ENCODE results near the gene OR10AD1.
A peak's percentile ranks its signal among the peaks of the same experiment; 100 is the strongest.

The OR10AD1 gene

DNA sequence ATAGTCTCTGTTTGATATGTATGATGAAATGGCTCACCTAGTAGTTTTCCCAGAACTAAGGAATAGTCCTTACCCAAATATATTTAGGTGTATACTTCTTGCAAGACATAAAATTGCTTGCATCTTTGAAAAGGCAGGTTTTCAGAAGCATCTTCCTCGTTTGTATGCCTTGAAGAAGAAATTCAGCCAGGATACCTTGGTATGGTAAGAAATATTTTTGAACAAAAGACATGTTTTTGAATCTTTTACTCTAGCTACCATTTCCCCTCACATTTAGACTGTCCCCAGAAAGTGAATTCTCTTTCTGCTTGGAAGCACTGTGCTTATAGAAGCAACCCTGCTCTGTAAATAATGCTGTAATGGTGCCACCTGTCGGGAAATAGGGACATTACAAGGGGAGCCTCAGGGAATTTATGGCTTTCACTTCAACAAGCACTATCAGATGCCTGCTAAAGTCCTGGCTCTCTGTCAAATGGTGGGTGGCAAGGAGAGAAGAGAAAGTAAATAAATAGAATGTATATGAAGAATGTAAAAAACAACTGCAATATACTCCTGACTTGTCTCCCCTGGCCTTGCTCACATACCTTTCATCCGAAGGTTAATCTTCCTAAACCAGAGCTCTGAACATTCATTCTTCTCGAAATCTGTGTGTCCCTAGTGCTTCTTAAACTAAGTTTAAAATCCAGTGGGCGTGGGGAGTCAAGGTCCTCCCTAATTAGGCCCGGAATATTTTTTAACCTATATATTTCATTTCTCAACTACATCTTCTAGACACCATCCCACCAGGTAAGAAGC is 13.6 kb downstream of the OR10AD1 start:
- H3K9me3 ChIP-seq (ENCODE audit: low read length), result no peaks in the 10 kb centered on the region
- no peaks in the 10 kb centered on the region for H3K4me1 ChIP-seq (ENCODE audit: insufficient read depth, low read length, severe bottlenecking)
- H3K4me2 ChIP-seq (ENCODE audit: low read length), result no peak overlapping the region
- no peaks in the 10 kb centered on the region for H3K79me2 ChIP-seq (ENCODE audit: insufficient read depth, low read length)
- H3K4me3 ChIP-seq (ENCODE audit: low read depth, low read length, poor library complexity, severe bottlenecking), result no peak overlapping the region
- H3K36me3 ChIP-seq (ENCODE audit: insufficient read depth, low read length), result no peaks in the 10 kb centered on the region
- no peak overlapping the region for H2AFZ ChIP-seq (ENCODE audit: low read length)
- no peaks in the 10 kb centered on the region for H3F3A ChIP-seq (ENCODE audit: insufficient read depth, low read length)
- H3K27ac ChIP-seq (ENCODE audit: low read depth, low read length, poor library complexity, severe bottlenecking), result no peak overlapping the region
- H3K27me3 ChIP-seq (ENCODE audit: insufficient read depth, low read length), result no peaks in the 10 kb centered on the region
- no peak overlapping the region for H3K9ac ChIP-seq (ENCODE audit: low read length)
- H3K9me2 ChIP-seq (ENCODE audit: low read depth, low read length), result no peaks in the 10 kb centered on the region
- TF ChIP-seq, protein P1, sequence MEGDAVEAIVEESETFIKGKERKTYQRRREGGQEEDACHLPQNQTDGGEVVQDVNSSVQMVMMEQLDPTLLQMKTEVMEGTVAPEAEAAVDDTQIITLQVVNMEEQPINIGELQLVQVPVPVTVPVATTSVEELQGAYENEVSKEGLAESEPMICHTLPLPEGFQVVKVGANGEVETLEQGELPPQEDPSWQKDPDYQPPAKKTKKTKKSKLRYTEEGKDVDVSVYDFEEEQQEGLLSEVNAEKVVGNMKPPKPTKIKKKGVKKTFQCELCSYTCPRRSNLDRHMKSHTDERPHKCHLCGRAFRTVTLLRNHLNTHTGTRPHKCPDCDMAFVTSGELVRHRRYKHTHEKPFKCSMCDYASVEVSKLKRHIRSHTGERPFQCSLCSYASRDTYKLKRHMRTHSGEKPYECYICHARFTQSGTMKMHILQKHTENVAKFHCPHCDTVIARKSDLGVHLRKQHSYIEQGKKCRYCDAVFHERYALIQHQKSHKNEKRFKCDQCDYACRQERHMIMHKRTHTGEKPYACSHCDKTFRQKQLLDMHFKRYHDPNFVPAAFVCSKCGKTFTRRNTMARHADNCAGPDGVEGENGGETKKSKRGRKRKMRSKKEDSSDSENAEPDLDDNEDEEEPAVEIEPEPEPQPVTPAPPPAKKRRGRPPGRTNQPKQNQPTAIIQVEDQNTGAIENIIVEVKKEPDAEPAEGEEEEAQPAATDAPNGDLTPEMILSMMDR (IDR thresholded peaks at IDR 0.05; ENCODE audit: low read length), result peak; percentile 84
- TF ChIP-seq EZH2 (IDR thresholded peaks at IDR 0.05; ENCODE audit: borderline replicate concordance, low read length), result no peak
- no peaks in the 10 kb centered on the region for H4K20me1 ChIP-seq (ENCODE audit: insufficient read depth, low read length)

DNA sequence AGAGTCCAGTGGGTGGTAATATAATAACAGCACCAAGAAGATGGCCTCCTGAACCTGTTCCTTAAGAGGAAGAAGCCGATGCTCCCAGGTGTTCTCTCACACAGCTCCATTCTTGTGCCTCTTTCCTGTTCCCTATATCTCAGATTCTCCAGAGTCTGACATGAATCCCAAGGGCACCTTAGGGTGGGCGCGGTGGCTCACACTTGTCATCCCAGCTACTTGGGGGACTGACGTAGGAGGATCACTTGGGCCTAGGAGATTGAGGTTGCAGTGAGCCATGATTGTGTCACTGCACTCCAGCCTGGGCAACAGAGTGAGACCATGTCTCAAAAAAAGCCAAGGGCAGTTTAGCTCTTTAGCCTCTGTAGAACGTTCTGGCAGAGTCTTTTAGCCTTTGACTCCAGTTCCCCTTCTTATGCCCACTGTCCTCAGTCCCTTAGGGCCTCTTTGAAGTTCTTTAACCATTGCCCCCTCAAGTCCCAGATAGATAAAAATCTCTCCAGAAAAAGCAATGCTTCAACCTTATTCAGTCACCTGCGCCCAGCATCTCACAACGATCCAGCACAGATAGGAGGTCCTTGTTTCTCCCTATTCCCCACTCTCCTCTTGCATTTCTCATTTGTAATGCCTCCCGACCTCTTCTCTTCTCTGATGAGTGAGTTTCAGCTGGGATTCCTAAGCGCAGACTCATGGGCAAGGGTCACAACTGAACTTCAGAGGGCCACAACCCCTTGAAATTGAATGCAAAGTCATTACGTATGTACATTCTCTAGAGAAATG is 15.0 kb downstream of the OR10AD1 start:
- H2AFZ ChIP-seq (ENCODE audit: low read length), result no peak overlapping the region
- no peaks in the 10 kb centered on the region for H3K79me2 ChIP-seq (ENCODE audit: insufficient read depth, low read length)
- H3K27ac ChIP-seq (ENCODE audit: low read depth, low read length, poor library complexity, severe bottlenecking), result no peak overlapping the region
- H4K20me1 ChIP-seq (ENCODE audit: insufficient read depth, low read length), result no peaks in the 10 kb centered on the region
- H3K9me3 ChIP-seq (ENCODE audit: low read length), result no peaks in the 10 kb centered on the region
- no peaks in the 10 kb centered on the region for H3K36me3 ChIP-seq (ENCODE audit: insufficient read depth, low read length)
- H3K9ac ChIP-seq (ENCODE audit: low read length), result no peak overlapping the region
- no peak overlapping the region for H3K4me3 ChIP-seq (ENCODE audit: low read depth, low read length, poor library complexity, severe bottlenecking)
- no peaks in the 10 kb centered on the region for H3K27me3 ChIP-seq (ENCODE audit: insufficient read depth, low read length)
- no peak overlapping the region for H3K4me2 ChIP-seq (ENCODE audit: low read length)
- no peaks in the 10 kb centered on the region for H3F3A ChIP-seq (ENCODE audit: insufficient read depth, low read length)
- no peaks in the 10 kb centered on the region for H3K9me2 ChIP-seq (ENCODE audit: low read depth, low read length)
- H3K4me1 ChIP-seq (ENCODE audit: insufficient read depth, low read length, severe bottlenecking), result no peaks in the 10 kb centered on the region
- TF ChIP-seq, protein P1 (IDR thresholded peaks at IDR 0.05; ENCODE audit: low read length), result no peak
- no peak for TF ChIP-seq EZH2 (IDR thresholded peaks at IDR 0.05; ENCODE audit: borderline replicate concordance, low read length)

DNA sequence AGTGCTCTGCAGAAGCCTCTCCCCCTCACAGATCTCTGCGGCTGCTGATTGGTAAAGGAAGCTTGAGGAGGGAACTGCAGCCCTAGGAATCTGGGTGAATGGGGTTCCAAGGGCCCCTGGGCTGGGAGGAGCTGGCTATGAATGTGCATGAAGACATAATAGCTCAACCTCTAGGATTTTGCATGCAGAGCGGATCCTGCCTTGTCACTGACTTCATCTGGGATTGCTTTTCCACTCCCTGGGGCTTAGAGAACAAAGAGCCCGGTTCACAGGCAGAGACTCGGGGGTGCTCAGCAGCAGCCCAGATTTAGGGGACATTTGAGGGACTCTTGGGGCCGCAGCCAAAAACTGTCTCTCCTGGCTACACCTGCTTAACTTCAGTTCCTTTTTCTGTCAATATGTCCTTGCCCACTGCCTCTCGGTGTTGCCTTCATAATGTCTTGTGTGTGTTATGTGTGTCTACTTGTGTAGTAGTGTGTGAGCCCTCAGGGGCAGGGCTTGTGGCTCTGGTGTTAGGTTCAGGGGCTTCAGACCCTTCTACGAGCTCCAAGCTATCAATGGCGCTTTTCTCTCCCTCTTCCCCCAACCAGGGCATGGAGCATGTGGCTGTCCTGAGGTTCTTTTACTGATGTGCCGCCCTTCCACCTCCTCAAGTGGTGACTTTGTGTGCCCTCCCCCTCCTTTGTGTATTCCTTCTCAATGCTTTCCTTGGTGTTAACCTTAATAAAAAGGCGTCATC is 17.7 kb downstream of the OR10AD1 start:
- Histone ChIP-seq H3K9me2 (ENCODE audit: low read depth, low read length) (no peaks in the 10 kb centered on the region), H3K4me1 (ENCODE audit: insufficient read depth, low read length, severe bottlenecking) (peaks cover 7% of the 10 kb centered on the region), H3K79me2 (ENCODE audit: insufficient read depth, low read length) (no peaks in the 10 kb centered on the region), H3K36me3 (ENCODE audit: insufficient read depth, low read length) (no peaks in the 10 kb centered on the region), H3K4me2 (ENCODE audit: low read length) (no peak overlapping the region), H2AFZ (ENCODE audit: low read length) (no peak overlapping the region), H3K9ac (ENCODE audit: low read length) (no peak overlapping the region), H3K9me3 (ENCODE audit: low read length) (no peaks in the 10 kb centered on the region), H4K20me1 (ENCODE audit: insufficient read depth, low read length) (no peaks in the 10 kb centered on the region), H3F3A (ENCODE audit: insufficient read depth, low read length) (no peaks in the 10 kb centered on the region), H3K4me3 (ENCODE audit: low read depth, low read length, poor library complexity, severe bottlenecking) (no peak overlapping the region), H3K27me3 (ENCODE audit: insufficient read depth, low read length) (no peaks in the 10 kb centered on the region), H3K27ac (ENCODE audit: low read depth, low read length, poor library complexity, severe bottlenecking) (no peak overlapping the region)
- TF ChIP-seq EZH2 (IDR thresholded peaks at IDR 0.05; ENCODE audit: borderline replicate concordance, low read length), result no peak
- TF ChIP-seq, protein P1 (IDR thresholded peaks at IDR 0.05; ENCODE audit: low read length), result no peak

All from OCI-LY1 (cell line).